ENCODE measurements around the gene FSTL4. TPM values are rescaled to one million over a fixed set of nuclear protein-coding genes. Genes with fewer than 3 reads are reported as not detected.

FSTL4 gene
- total and polyA plus RNA-seq, 2 donors from 2014 or later, result 0.09 to 4.0 TPM

- no peak overlapping the region for H3K4me3 ChIP-seq (ENCODE audit: low read length in 3 of 3)
- H3K9ac ChIP-seq (ENCODE audit: low read length in 3 of 3), result no peak overlapping the region
- H3K9me3 ChIP-seq (ENCODE audit: control insufficient read depth in 2 of 3, insufficient read depth in 1 of 3, low read length in 3 of 3), result peaks cover 0 to 2% (median 0%) of the 10 kb centered on the region in 3 donors
- intact Hi-C loops (cut with DNase I), result no loop called here
- H3K36me3 ChIP-seq (ENCODE audit: control insufficient read depth in 2 of 3, insufficient read depth in 3 of 3, low read length in 3 of 3), result no peaks in the 10 kb centered on the region
- no peak overlapping the region for H3K27ac ChIP-seq (ENCODE audit: low read depth in 2 of 2, low read length in 2 of 2)
- no peaks in the 10 kb centered on the region for H3K27me3 ChIP-seq (ENCODE audit: control insufficient read depth, insufficient read depth, low read length)
- peaks cover 0 to 3% (median 0%) of the 10 kb centered on the region in 3 donors for H3K4me1 ChIP-seq (ENCODE audit: control insufficient read depth in 2 of 3, insufficient read depth in 2 of 3, low read depth in 1 of 3, low read length in 3 of 3)
- no peak for DNase-seq
- TF ChIP-seq CTCF (IDR thresholded peaks at IDR 0.05; ENCODE audit: borderline replicate concordance, extremely low read depth, insufficient read depth), result no peak
- FAIRE-seq, result no peak
Observed at GRCh38 chr5:133461796-133462516, 150.4 kb downstream of the FSTL4 start.

GRCh38 chr5:133460172-133460758 lies 152.1 kb downstream of the FSTL4 start:
- DNase-seq, result peak in 2 of 5 donors; percentile 29
- H3K27ac ChIP-seq (ENCODE audit: low read depth in 2 of 2, low read length in 2 of 2), result no peak overlapping the region
- no peak overlapping the region for H3K4me3 ChIP-seq (ENCODE audit: low read length in 3 of 3)
- H3K36me3 ChIP-seq (ENCODE audit: control insufficient read depth in 2 of 3, insufficient read depth in 3 of 3, low read length in 3 of 3), result no peaks in the 10 kb centered on the region
- H3K9ac ChIP-seq (ENCODE audit: low read length in 3 of 3), result no peak overlapping the region
- FAIRE-seq, result no peak
- peak; percentile 33 for TF ChIP-seq CTCF (IDR thresholded peaks at IDR 0.05; ENCODE audit: borderline replicate concordance, extremely low read depth, insufficient read depth)
- no peaks in the 10 kb centered on the region for H3K9me3 ChIP-seq (ENCODE audit: control insufficient read depth in 2 of 3, insufficient read depth in 1 of 3, low read length in 3 of 3)
- H3K4me1 ChIP-seq (ENCODE audit: control insufficient read depth in 2 of 3, insufficient read depth in 2 of 3, low read depth in 1 of 3, low read length in 3 of 3), result peaks cover 0 to 4% (median 0%) of the 10 kb centered on the region in 3 donors
- intact Hi-C loops (cut with DNase I), result no loop called here
- H3K27me3 ChIP-seq (ENCODE audit: control insufficient read depth, insufficient read depth, low read length), result no peaks in the 10 kb centered on the region

- H3K27ac ChIP-seq (ENCODE audit: low read depth in 2 of 2, low read length in 2 of 2), result no peak overlapping the region
- peak in 1 of 5 donors; percentile 9 for DNase-seq
- H3K27me3 ChIP-seq (ENCODE audit: control insufficient read depth, insufficient read depth, low read length), result no peaks in the 10 kb centered on the region
- intact Hi-C loops (cut with DNase I), result no loop called here
- H3K9ac ChIP-seq (ENCODE audit: low read length in 3 of 3), result no peak overlapping the region
- H3K9me3 ChIP-seq (ENCODE audit: control insufficient read depth in 2 of 3, insufficient read depth in 1 of 3, low read length in 3 of 3), result no peaks in the 10 kb centered on the region
- H3K4me1 ChIP-seq (ENCODE audit: control insufficient read depth in 2 of 3, insufficient read depth in 2 of 3, low read depth in 1 of 3, low read length in 3 of 3), result peaks cover 0 to 4% (median 0%) of the 10 kb centered on the region in 3 donors
- H3K4me3 ChIP-seq (ENCODE audit: low read length in 3 of 3), result no peak overlapping the region
- no peak for TF ChIP-seq CTCF (IDR thresholded peaks at IDR 0.05; ENCODE audit: borderline replicate concordance, extremely low read depth, insufficient read depth)
- H3K36me3 ChIP-seq (ENCODE audit: control insufficient read depth in 2 of 3, insufficient read depth in 3 of 3, low read length in 3 of 3), result no peaks in the 10 kb centered on the region
- FAIRE-seq, result no peak
Observed at GRCh38 chr5:133459474-133460160, 152.7 kb downstream of the FSTL4 start.
